CD8-positive, alpha-beta memory T cell (primary cell): ENCODE measurements around the gene TMEM151A. TPM values are rescaled to one million over a fixed set of nuclear protein-coding genes. Genes with fewer than 3 reads are reported as not detected.
A peak's percentile ranks its signal among the peaks of the same experiment; 100 is the strongest.
"Not testable (repeated sequence)": the region's sequence is repeated elsewhere in the genome, so short reads cannot be mapped to it uniquely, and the experiment has no call there.

Source experiments
- CTCF ChIA-PET: fragments of 350-600 bp; sonication (Branson Sonifier 250); formaldehyde crosslinking; loops from one replicate; lab custom pipeline; 2021; ENCODE audit warnings: antibody characterized with exemption; lab: Charles Lee
- POLR2A ChIA-PET: fragments of 350-600 bp; sonication (Branson Sonifier 250); formaldehyde crosslinking; loops from one replicate; lab custom pipeline; 2021; ENCODE audit warnings: antibody characterized with exemption; lab: Charles Lee
- DNase-seq, 5 donors: peaks; one replicate each; pipeline versions ENCODE4 v3.0.0 to v3.0.0-alpha.2; 2020 to 2022; ENCODE audit warnings: mixed read lengths in 1 of 5
- H3K27ac ChIP-seq: one replicate; pipeline ENCODE4 v1.7.0; 2013; ENCODE audit warnings: low read depth, mild to moderate bottlenecking, low read length, moderate library complexity
- H3K27me3 ChIP-seq: 2 replicates; pipeline ENCODE4 v1.7.0; 2013; ENCODE audit warnings: low read length, mild to moderate bottlenecking; ENCODE audit not compliant: insufficient read depth, poor library complexity, severe bottlenecking
- H3K36me3 ChIP-seq: 2 replicates; pipeline ENCODE4 v1.7.0; 2013; ENCODE audit warnings: mild to moderate bottlenecking, low read length, moderate library complexity; ENCODE audit not compliant: insufficient read depth
- H3K4me1 ChIP-seq: 2 replicates; pipeline ENCODE4 v1.7.0; 2013; ENCODE audit warnings: mild to moderate bottlenecking, low read length, moderate library complexity; ENCODE audit not compliant: insufficient read depth
- H3K4me3 ChIP-seq: 2 replicates; pipeline ENCODE4 v1.7.0; 2013; ENCODE audit warnings: mild to moderate bottlenecking, low read length
- H3K9me3 ChIP-seq: 2 replicates; pipeline ENCODE4 v1.7.0; 2013; ENCODE audit warnings: mild to moderate bottlenecking, low read length
- H3K27ac Mint-ChIP-seq, 8 donors: one replicate each; pipeline ENCODE4 v1.8.0; 2020 to 2021; ENCODE audit warnings: mixed read lengths in 8 of 8, mild to moderate bottlenecking in 6 of 8, inconsistent platforms in 3 of 8, moderate library complexity in 3 of 8
- H3K27me3 Mint-ChIP-seq, 2 donors: one replicate each; pipeline ENCODE4 v1.8.0; 2020 to 2021; ENCODE audit warnings: mixed read lengths in 2 of 2, mild to moderate bottlenecking in 1 of 2, moderate library complexity in 1 of 2
- H3K36me3 Mint-ChIP-seq, 3 donors: one replicate each; pipeline ENCODE4 v1.8.0; 2020 to 2021; ENCODE audit warnings: mixed read lengths in 3 of 3, inconsistent platforms in 1 of 3, mild to moderate bottlenecking in 1 of 3
- H3K4me1 Mint-ChIP-seq, 3 donors: one replicate each; pipeline ENCODE4 v1.8.0; 2020 to 2021; ENCODE audit warnings: mixed read lengths in 3 of 3, inconsistent platforms in 1 of 3, mild to moderate bottlenecking in 1 of 3
- H3K4me3 Mint-ChIP-seq, 7 donors: one replicate each; pipeline ENCODE4 v1.8.0; 2020 to 2021; ENCODE audit warnings: mixed read lengths in 7 of 7, mild to moderate bottlenecking in 6 of 7, moderate library complexity in 4 of 7, inconsistent platforms in 2 of 7
- H3K9me3 Mint-ChIP-seq, 5 donors: one replicate each; pipeline ENCODE4 v1.8.0; 2020 to 2022; ENCODE audit warnings: mixed read lengths in 5 of 5, mild to moderate bottlenecking in 3 of 5, moderate library complexity in 2 of 5, inconsistent platforms in 1 of 5
- polyA plus RNA-seq: library from polyadenylated mRNA; unstranded; fragments of 300-500 nt; fragmentation: Illumina TruSeq; gene quantifications from one replicate; pipeline ENCODE4 v1.2.3, GENCODE V29; 2021
- total RNA-seq, 2 experiments: library from RNA; stranded (reverse); gene quantifications; one replicate each; pipeline ENCODE4 v1.2.3, GENCODE V29; 2021

Gene TMEM151A
- total and polyA plus RNA-seq, 3 experiments from 2014 or later, result not detected

DNA sequence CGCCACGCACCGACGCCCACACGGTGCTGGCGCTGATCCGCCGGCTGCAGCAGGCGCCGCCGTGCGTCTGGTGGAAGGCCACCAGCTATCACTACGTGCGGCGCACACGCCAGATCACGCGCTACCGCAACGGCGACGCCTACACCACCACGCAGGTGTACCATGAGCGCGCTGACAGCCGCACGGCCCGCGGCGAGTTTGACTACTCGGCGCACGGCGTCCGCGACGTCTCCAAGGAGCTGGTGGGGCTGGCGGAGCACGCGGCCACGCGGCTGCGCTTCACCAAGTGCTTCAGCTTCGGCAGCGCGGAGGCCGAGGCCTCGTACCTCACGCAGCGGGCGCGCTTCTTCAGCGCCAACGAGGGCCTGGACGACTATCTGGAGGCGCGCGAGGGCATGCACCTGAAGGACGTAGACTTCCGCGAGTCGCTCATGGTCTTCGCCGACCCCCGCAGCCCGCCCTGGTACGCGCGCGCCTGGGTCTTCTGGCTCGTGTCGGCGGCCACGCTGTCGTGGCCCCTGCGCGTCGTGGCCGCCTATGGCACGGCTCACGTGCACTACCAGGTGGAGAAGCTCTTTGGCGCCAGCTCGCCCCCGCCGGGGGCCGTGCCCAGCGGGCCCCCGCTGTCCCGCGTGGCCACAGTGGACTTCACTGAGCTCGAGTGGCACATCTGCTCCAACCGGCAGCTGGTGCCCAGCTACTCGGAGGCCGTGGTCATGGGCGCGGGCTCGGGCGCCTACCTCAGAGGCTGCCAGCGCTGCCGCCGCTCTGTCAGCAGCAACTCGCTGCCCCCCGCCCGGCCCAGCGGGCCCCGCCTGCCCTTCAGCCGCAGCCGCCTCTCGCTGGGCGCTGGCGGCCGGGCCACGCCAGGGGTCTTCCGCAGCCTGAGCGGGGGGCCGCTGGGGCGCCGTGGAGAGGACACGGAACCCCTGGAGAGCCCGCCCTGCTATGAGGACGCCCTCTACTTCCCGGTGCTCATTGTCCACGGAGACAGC lies 3.2 kb downstream of the TMEM151A start:
- Histone ChIP-seq H3K4me1 (peaks cover 5% of the 10 kb centered on the region), H3K36me3 (no peaks in the 10 kb centered on the region), H3K27me3 (peaks cover 15% of the 10 kb centered on the region), H3K27ac (no peak overlapping the region), H3K9me3 (no peaks in the 10 kb centered on the region), H3K4me3 (no peak overlapping the region)
- CTCF ChIA-PET, result interaction anchor here (1.2 kb wide), 1 partner anchor 17 kb away, joined by 3 read pairs; no protein-coding TSS in a partner anchor
- Mint-ChIP-seq H3K4me1 (peaks cover 14 to 18% (median 17%) of the 10 kb centered on the region in 3 donors), H3K4me3 (no peak overlapping the region), H3K27ac (no peak overlapping the region), H3K36me3 (peaks cover 0 to 4% (median 0%) of the 10 kb centered on the region in 3 donors), H3K27me3 (peaks cover 12 to 24% of the 10 kb centered on the region in 2 donors), H3K9me3 (no peaks in the 10 kb centered on the region)
- no peak for DNase-seq
- POLR2A ChIA-PET, result interaction anchor here (0.5 kb wide), 1 partner anchor 96 kb away, joined by 4 read pairs; no protein-coding TSS in a partner anchor

DNA sequence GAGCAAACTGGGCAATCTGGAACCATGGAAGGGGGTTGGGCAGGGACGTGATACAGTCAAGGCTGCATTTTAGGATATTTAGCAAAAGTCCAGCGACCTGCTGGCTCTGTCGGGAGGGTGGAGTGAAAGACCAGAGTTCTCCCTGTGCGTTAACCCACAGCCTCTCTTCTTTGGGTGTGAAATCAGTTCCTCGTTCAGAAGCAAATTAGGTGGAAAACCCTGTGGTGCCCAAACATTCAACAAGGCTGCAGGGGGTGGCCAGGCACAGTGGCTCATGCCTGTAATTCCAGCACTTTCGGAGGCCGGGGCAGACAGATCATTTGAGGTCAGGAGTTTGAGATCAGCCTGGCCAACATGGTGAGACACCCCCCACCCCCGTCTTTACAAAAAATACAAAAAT lies 5.9 kb downstream of the TMEM151A start:
- H3K4me1 Mint-ChIP-seq, result peaks cover 3 to 4% (median 3%) of the 10 kb centered on the region in 3 donors
- H3K36me3 ChIP-seq, result no peaks in the 10 kb centered on the region
- H3K4me3 ChIP-seq, result no peak overlapping the region
- no peaks in the 10 kb centered on the region for H3K4me1 ChIP-seq
- H3K27me3 Mint-ChIP-seq, result peaks cover 12 to 15% of the 10 kb centered on the region in 2 donors
- H3K36me3 Mint-ChIP-seq, result peaks cover 0 to 3% (median 0%) of the 10 kb centered on the region in 3 donors
- POLR2A ChIA-PET, result no interaction called here
- H3K27ac ChIP-seq, result no peak overlapping the region
- H3K9me3 ChIP-seq, result no peaks in the 10 kb centered on the region
- H3K27me3 ChIP-seq, result peaks cover 11% of the 10 kb centered on the region
- peak overlapping the region in 1 of 8 donors; percentile 41 for H3K27ac Mint-ChIP-seq
- CTCF ChIA-PET, result interaction anchor here (7.4 kb wide), 1 partner anchor 13 kb away, joined by 36 read pairs; no protein-coding TSS in a partner anchor
- H3K4me3 Mint-ChIP-seq, result no peak overlapping the region
- DNase-seq, result no peak
- H3K9me3 Mint-ChIP-seq, result no peaks in the 10 kb centered on the region

GRCh38 chr11:66299186-66299585 lies 7.5 kb downstream of the TMEM151A start:
- H3K9me3 Mint-ChIP-seq, result no peaks in the 10 kb centered on the region
- H3K27ac ChIP-seq, result no peak overlapping the region
- H3K9me3 ChIP-seq, result no peaks in the 10 kb centered on the region
- peaks cover 3 to 4% of the 10 kb centered on the region in 2 donors for H3K27me3 Mint-ChIP-seq
- no peak for DNase-seq
- no peaks in the 10 kb centered on the region for H3K4me1 Mint-ChIP-seq
- H3K27ac Mint-ChIP-seq, result peak overlapping the region in 1 of 8 donors; percentile 44
- H3K4me3 ChIP-seq, result no peak overlapping the region
- H3K27me3 ChIP-seq, result no peaks in the 10 kb centered on the region
- no peaks in the 10 kb centered on the region for H3K36me3 ChIP-seq
- ChIA-PET CTCF (interaction anchor here (0.6 to 7.4 kb wide), 2 partner anchors 12 to 624 kb away, joined by 3 to 36 read pairs; no protein-coding TSS in a partner anchor), POLR2A (no interaction called here)
- H3K4me3 Mint-ChIP-seq, result no peak overlapping the region
- H3K4me1 ChIP-seq, result no peaks in the 10 kb centered on the region
- no peaks in the 10 kb centered on the region for H3K36me3 Mint-ChIP-seq

GRCh38 chr11:66302656-66303055 lies 11.0 kb downstream of the TMEM151A start:
- no peaks in the 10 kb centered on the region for H3K4me1 Mint-ChIP-seq
- no peaks in the 10 kb centered on the region for H3K36me3 Mint-ChIP-seq
- no peak for DNase-seq

DNA sequence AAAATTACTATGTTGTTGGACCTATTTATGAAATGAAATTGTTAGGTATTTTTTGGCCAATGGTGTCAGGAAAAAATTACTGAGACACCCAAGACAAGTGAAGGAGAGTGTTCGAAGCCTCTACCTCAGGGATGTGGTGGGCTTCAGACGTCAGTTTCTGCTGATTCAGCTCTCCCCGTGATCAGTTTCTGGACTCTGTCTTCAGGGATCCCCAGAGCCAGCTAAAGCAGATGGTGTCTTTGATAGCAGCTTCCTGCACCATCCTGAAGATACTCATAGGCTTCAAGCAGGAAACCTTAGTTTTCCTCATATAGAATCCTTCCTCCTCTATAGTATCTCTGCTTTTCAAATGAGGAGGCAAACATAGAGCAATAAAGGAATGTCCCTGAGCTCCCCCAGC lies 17.8 kb downstream of the TMEM151A start:
- no peaks in the 10 kb centered on the region for H3K9me3 Mint-ChIP-seq
- no peak overlapping the region for H3K27ac Mint-ChIP-seq
- H3K4me1 ChIP-seq, result peaks cover 21% of the 10 kb centered on the region
- CTCF ChIA-PET, result interaction anchor here (0.9 to 4.7 kb wide), 4 partner anchors 9 to 80 kb away, joined by 3 to 65 read pairs (median 42); no protein-coding TSS in a partner anchor
- H3K4me3 Mint-ChIP-seq, result peak overlapping the region in 1 of 7 donors; percentile 55
- H3K9me3 ChIP-seq, result no peaks in the 10 kb centered on the region
- H3K27me3 ChIP-seq, result no peaks in the 10 kb centered on the region
- H3K27ac ChIP-seq, result no peak overlapping the region
- H3K36me3 ChIP-seq, result no peaks in the 10 kb centered on the region
- POLR2A ChIA-PET, result no interaction called here
- H3K4me3 ChIP-seq, result no peak overlapping the region
- peaks cover 9 to 16% (median 15%) of the 10 kb centered on the region in 3 donors for H3K4me1 Mint-ChIP-seq
- peaks cover 0 to 1% (median 0%) of the 10 kb centered on the region in 3 donors for H3K36me3 Mint-ChIP-seq
- H3K27me3 Mint-ChIP-seq, result peaks cover 0 to 3% of the 10 kb centered on the region in 2 donors
- no peak for DNase-seq

More at GRCh38 chr11:66302656-66303055, 11.0 kb downstream of the TMEM151A start:
- Histone ChIP-seq H3K27me3 (no peaks in the 10 kb centered on the region), H3K9me3 (no peaks in the 10 kb centered on the region), H3K4me1 (no peaks in the 10 kb centered on the region), H3K4me3 (no peak overlapping the region), H3K36me3 (no peaks in the 10 kb centered on the region), H3K27ac (no peak overlapping the region)
- H3K9me3 Mint-ChIP-seq, result no peaks in the 10 kb centered on the region
- POLR2A ChIA-PET, result no interaction called here
- no peaks in the 10 kb centered on the region for H3K27me3 Mint-ChIP-seq
- CTCF ChIA-PET, result interaction anchor here (0.9 to 7.4 kb wide), 2 partner anchors 8 to 86 kb away, joined by 4 to 36 read pairs; no protein-coding TSS in a partner anchor
- H3K27ac Mint-ChIP-seq, result peak overlapping the region in 1 of 8 donors; percentile 84
- H3K4me3 Mint-ChIP-seq, result no peak overlapping the region

- H3K36me3 ChIP-seq, result no peaks in the 10 kb centered on the region
- CTCF ChIA-PET, result interaction anchor here (1.6 to 4.7 kb wide), 8 partner anchors 10 to 79 kb away, joined by 9 to 65 read pairs (median 46); partner anchors contain the start of gene RIN1
- Mint-ChIP-seq H3K4me1 (peaks cover 12 to 24% (median 20%) of the 10 kb centered on the region in 3 donors), H3K27ac (no peak overlapping the region), H3K4me3 (no peak overlapping the region), H3K36me3 (peaks cover 0 to 1% (median 0%) of the 10 kb centered on the region in 3 donors), H3K27me3 (peaks cover 0 to 3% of the 10 kb centered on the region in 2 donors), H3K9me3 (no peaks in the 10 kb centered on the region)
- peaks cover 30% of the 10 kb centered on the region for H3K4me1 ChIP-seq
- H3K4me3 ChIP-seq, result no peak overlapping the region
- no peak overlapping the region for H3K27ac ChIP-seq
- no peak for DNase-seq
- no peaks in the 10 kb centered on the region for H3K27me3 ChIP-seq
- POLR2A ChIA-PET, result no interaction called here
- no peaks in the 10 kb centered on the region for H3K9me3 ChIP-seq
Observed at GRCh38 chr11:66310324-66310723, 18.6 kb downstream of the TMEM151A start.

DNA sequence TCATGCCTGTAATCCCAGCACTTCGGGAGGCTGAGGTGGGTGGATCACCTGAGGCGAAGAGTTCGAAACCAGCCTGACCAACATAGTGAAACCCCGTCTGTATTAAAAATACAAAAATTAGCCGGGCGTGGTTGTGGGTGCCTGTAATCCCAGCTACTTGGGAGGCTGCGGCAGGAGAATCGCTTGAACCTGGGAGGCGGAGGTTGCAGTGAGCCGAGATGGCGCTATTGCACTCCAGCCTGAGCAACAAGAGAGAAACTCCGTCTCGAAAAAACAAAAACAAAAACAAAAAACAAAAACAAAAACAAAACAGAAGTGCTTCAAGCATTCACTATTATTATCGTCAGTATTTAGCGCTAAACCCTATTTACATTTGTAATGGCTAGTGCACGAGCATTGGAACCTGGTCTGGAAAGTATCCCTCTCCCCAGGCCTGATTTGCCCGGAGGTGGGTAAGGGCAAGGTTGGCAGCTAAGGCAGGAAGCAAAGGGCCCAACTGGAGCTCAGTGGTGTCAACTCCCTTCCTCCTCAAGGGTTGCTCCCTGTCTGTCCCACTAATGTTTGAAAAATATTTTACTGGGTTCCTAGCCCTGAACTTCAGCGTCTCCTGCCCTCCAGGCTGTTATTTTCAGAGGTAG lies 19.2 kb downstream of the TMEM151A start:
- CTCF ChIA-PET, result interaction anchor here (0.7 to 4.7 kb wide), 26 partner anchors 11 to 1919 kb away, joined by 3 to 72 read pairs (median 8); partner anchors contain the start of genes B4GAT1, BRMS1, MRPL11 and NPAS4
- H3K4me1 Mint-ChIP-seq, result peaks cover 18 to 30% (median 26%) of the 10 kb centered on the region in 3 donors
- not testable (repeated sequence) for H3K9me3 ChIP-seq, H3K9me3 Mint-ChIP-seq, H3K4me3 ChIP-seq, H3K36me3 Mint-ChIP-seq, H3K27ac ChIP-seq, H3K27ac Mint-ChIP-seq, DNase-seq, H3K4me3 Mint-ChIP-seq, H3K27me3 ChIP-seq, H3K36me3 ChIP-seq, H3K27me3 Mint-ChIP-seq
- POLR2A ChIA-PET, result interaction anchor here (0.6 to 3.0 kb wide), 6 partner anchors 11 to 72 kb away, joined by 4 to 22 read pairs (median 12); partner anchors contain the start of genes B4GAT1, RIN1 and SLC29A2
- peaks cover 33% of the 10 kb centered on the region for H3K4me1 ChIP-seq
